HG03280 (cell line): ENCODE results near the gene MACROH2A2.
"Not testable (repeated sequence)": the region's sequence is repeated elsewhere in the genome, so short reads cannot be mapped to it uniquely, and the experiment has no call there.

Experiments
- ATAC-seq: cut with Tn5 transposase; IDR thresholded peaks from one replicate; pipeline ENCODE4 v1.9.1; 2021; ENCODE audit warnings: mild to moderate bottlenecking, moderate library complexity; ENCODE audit not compliant: unreplicated experiment

MACROH2A2 gene

GRCh38 chr10:70052462-70053217, at the start of gene MACROH2A2:
TSS of gene MACROH2A2 (plus strand) at chr10:70052846. CDS start at chr10:70075659, 22,813 bp downstream.
- ATAC-seq = no peak

GRCh38 chr10:70007116-70007820, 45.4 kb upstream of the MACROH2A2 start:
- ATAC-seq = no peak

GRCh38 chr10:70031215-70031614, 21.4 kb upstream of the MACROH2A2 start:
- ATAC-seq = no peak

GRCh38 chr10:70032667-70033289, 19.9 kb upstream of the MACROH2A2 start:
- no peak for ATAC-seq

GRCh38 chr10:70034232-70034631, 18.4 kb upstream of the MACROH2A2 start:
- ATAC-seq = no peak

GRCh38 chr10:70035531-70035930, 17.1 kb upstream of the MACROH2A2 start:
- ATAC-seq = no peak

GRCh38 chr10:70038923-70039322, 13.7 kb upstream of the MACROH2A2 start:
- ATAC-seq = no peak

GRCh38 chr10:70041016-70041415, 11.6 kb upstream of the MACROH2A2 start:
- ATAC-seq = no peak

- not testable (repeated sequence) for ATAC-seq
Measured at GRCh38 chr10:70041739-70042138, 10.9 kb upstream of the MACROH2A2 start.

- ATAC-seq = not testable (repeated sequence)
Measured at GRCh38 chr10:70047066-70047465, 5.6 kb upstream of the MACROH2A2 start.

- ATAC-seq = no peak
Measured at GRCh38 chr10:70048030-70048723, 4.5 kb upstream of the MACROH2A2 start.

- no peak for ATAC-seq
Measured at GRCh38 chr10:70051848-70052247, 798 bp upstream of the MACROH2A2 start.

- no peak for ATAC-seq
Measured at GRCh38 chr10:70053218-70053840, 683 bp downstream of the MACROH2A2 start.

- ATAC-seq = no peak
Measured at GRCh38 chr10:70053841-70054288, 1.2 kb downstream of the MACROH2A2 start.

GRCh38 chr10:70054902-70055301, 2.3 kb downstream of the MACROH2A2 start:
- no peak for ATAC-seq

GRCh38 chr10:70055550-70055949, 2.9 kb downstream of the MACROH2A2 start:
- no peak for ATAC-seq

- ATAC-seq = no peak
Measured at GRCh38 chr10:70057306-70057705, 4.7 kb downstream of the MACROH2A2 start.

- ATAC-seq = no peak
Measured at GRCh38 chr10:70060389-70060788, 7.7 kb downstream of the MACROH2A2 start.

- ATAC-seq = no peak
Measured at GRCh38 chr10:70063418-70064098, 10.9 kb downstream of the MACROH2A2 start.

- no peak for ATAC-seq
Measured at GRCh38 chr10:70064486-70064885, 11.8 kb downstream of the MACROH2A2 start.
